ENCODE data around the gene KLHL17. TPM values are rescaled to one million over a fixed set of nuclear protein-coding genes. Genes with fewer than 3 reads are reported as not detected.

KLHL17 gene
- total and polyA plus RNA-seq, 9 of the 15 experiments (the other 6 are each of a cell fraction or from before 2014, with no cell fraction given): 0.14 to 84.8 (median 13.0) TPM

GRCh38 chr1:940107-941014 is 20.0 kb upstream of the KLHL17 start:
- Histone ChIP-seq H3K27me3 (ENCODE audit: control insufficient read depth in 2 of 2, insufficient read depth in 2 of 2, low read length in 2 of 2) (peaks cover 6 to 14% of the 10 kb centered on the region in 2 experiments; a peak in 4 of 5 replicates), H3K4me3 (peak overlapping the region; percentile 31), H3K79me2 (ENCODE audit: control insufficient read depth, insufficient read depth, low read length) (no peaks in the 10 kb centered on the region), H2AFZ (ENCODE audit: low read depth, low read length) (peak overlapping the region; percentile 72), H4K20me1 (replicated peaks; ENCODE audit: control insufficient read depth, insufficient read depth, low read length) (peaks cover 22% of the 10 kb centered on the region; the same call in 1 of the 2 replicates), H3K9ac (ENCODE audit: insufficient read depth in 1 of 2, low read depth in 2 of 2, low read length in 2 of 2) (peak overlapping the region in 1 of 2 experiments; percentile 88; a peak in 3 of 4 replicates), H3K36me3 (ENCODE audit: control insufficient read depth, insufficient read depth, low read length) (peaks cover 18% of the 10 kb centered on the region; the same call in 2 of the 3 replicates), H3K9me3 (replicated peaks; ENCODE audit: control insufficient read depth, insufficient read depth, low read depth, low read length) (no peaks in the 10 kb centered on the region), H3K9me1 (ENCODE audit: control insufficient read depth, insufficient read depth, low read length) (no peaks in the 10 kb centered on the region), H3K4me1 (replicated peaks in 1 of 2; ENCODE audit: control insufficient read depth in 2 of 2, insufficient read depth in 2 of 2, low read length in 2 of 2) (peaks cover 28 to 98% of the 10 kb centered on the region in 2 experiments), H3K27ac (ENCODE audit: extremely low read depth, low read depth, low read length) (no peak overlapping the region), H3K4me2 (ENCODE audit: insufficient read depth, low read length) (peak overlapping the region; percentile 65)
- DNase-seq (ENCODE audit: extremely low read depth in 1 of 4, low spot score in 3 of 4) (peak; percentile 87 to 96 (median 88)), FAIRE-seq (peak; percentile 56), ATAC-seq (peak; percentile 62)
- intact Hi-C loops (cut with micrococcal nuclease): no loop called here
- WGBS (ENCODE audit: insufficient coverage, low coverage, missing lambda C conversion rate): 1% methylated on average over 66 of the region's 86 CpGs
- BruUV-seq (replicated peaks): no TSS peak
- ChIA-PET POLR2A (interaction anchor here (0.7 to 2.1 kb wide), 7 partner anchors 9 to 29 kb away, joined by 3 to 11 read pairs (median 3); no protein-coding TSS in a partner anchor), CTCF (ENCODE audit: low intra/inter-chr PET ratio) (no interaction called here)
- in situ Hi-C loops (cut with MboI): no loop called here
- TF ChIP-seq CREM (IDR thresholded peaks at IDR 0.05; ENCODE audit: low read depth): peak; percentile 15; the same call in 1 of the 2 replicates
- TF ChIP-seq SAFB (IDR thresholded peaks at IDR 0.05; ENCODE audit: borderline replicate concordance, low read depth, low read length): peak; percentile 95
- no peak for TF ChIP-seq ARID4B (CRISPR knock-in tag; IDR thresholded peaks at IDR 0.05)
- peak; percentile 51 for TF ChIP-seq RBBP5 (IDR thresholded peaks at IDR 0.05; ENCODE audit: borderline replicate concordance, insufficient read depth, low read length, poor library complexity, severe bottlenecking)
- peak; percentile 91 for TF ChIP-seq PKNOX1 (IDR thresholded peaks at IDR 0.05)
- peak; percentile 48; the same call in 1 of the 2 replicates for TF ChIP-seq PBX2 (CRISPR knock-in tag; IDR thresholded peaks at IDR 0.05; ENCODE audit: low read depth)
- TF ChIP-seq PBX2 (tag; conservative IDR thresholded peaks at IDR 0.05; ENCODE audit: low read depth): no peak
- peak; percentile 33 for TF ChIP-seq CHD4 (IDR thresholded peaks at IDR 0.05; ENCODE audit: insufficient read depth, insufficient replicate concordance, low read depth, low read length, poor library complexity, severe bottlenecking)
- TF ChIP-seq NCOA1 (IDR thresholded peaks at IDR 0.05; ENCODE audit: low read depth): no peak
